H1 (cell line): ENCODE data around the gene ACKR1. TPM values are rescaled to one million over a fixed set of nuclear protein-coding genes. Genes with fewer than 3 reads are reported as not detected.

Source experiments
- EP300 ChIP-seq, 2 experiments: IDR thresholded peaks; 1 replicate in 1 of 2; 2 replicates in 1 of 2; pipeline ENCODE4 v1.6.1; 2011 to 2012; ENCODE audit warnings: low read depth in 2 of 2, low read length in 2 of 2, mild to moderate bottlenecking in 2 of 2, borderline replicate concordance in 1 of 2, inconsistent platforms in 1 of 2, moderate library complexity in 1 of 2
- polyA plus RNA-seq, 7 experiments: library from polyadenylated mRNA; depleted of rRNA in 3 of 7; stranded (reverse) in 5 of 7; unstranded in 2 of 7; fragments of >200 nt in 5 of 7; fragments of 200-250 nt in 2 of 7; gene quantifications; 1 replicate in 5 of 7; 2 replicates in 1 of 7; 4 replicates in 1 of 7; pipeline versions ENCODE4 v1.2.1 to v1.2.3, GENCODE V29; 2011 to 2013; ENCODE audit warnings: missing spikeins in 2 of 7, mixed read lengths in 2 of 7
- total RNA-seq: library from RNA; stranded (reverse); fragmentation: NEBNext Ultra II Directional; extraction: Animal tissue kit (Norgen Biotek cat#: 25700); gene quantifications from 2 replicates; pipeline ENCODE4 v1.2.1, GENCODE V29; 2021

Gene ACKR1
- total and polyA plus RNA-seq, 2 of the 8 experiments (the other 6 are each of a cell fraction or from before 2014, with no cell fraction given) = 0.61 to 1.00 TPM

DNA sequence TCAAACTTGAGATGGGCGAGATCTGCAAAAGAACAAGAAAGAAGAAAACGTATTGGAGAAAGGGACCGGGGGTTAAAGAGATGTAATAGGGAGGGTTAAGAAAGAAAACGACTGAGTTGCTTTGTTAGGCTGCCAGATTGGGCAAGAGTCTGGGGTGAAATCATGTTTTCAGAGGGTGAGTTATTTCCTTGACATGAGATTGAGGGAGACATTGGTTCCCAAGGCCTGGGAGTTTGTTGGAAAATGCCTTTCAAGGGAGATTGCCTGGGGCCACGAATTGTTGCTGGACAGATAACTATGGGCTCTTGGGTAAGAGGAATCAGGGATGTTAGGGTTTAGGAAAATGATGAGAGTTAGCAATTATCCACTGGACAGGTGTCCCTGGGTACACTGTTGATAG lies 34.0 kb upstream of the ACKR1 start (continued):
- no peak for TF ChIP-seq EP300 (IDR thresholded peaks at IDR 0.05; ENCODE audit: borderline replicate concordance in 1 of 2, low read depth in 2 of 2, low read length in 2 of 2)
